Ovary (tissue), 9 donors: ENCODE measurements around the gene SPDYE2. TPM values are rescaled to one million over a fixed set of nuclear protein-coding genes. Genes with fewer than 3 reads are reported as not detected.
"Not testable (repeated sequence)": the region's sequence is repeated elsewhere in the genome, so short reads cannot be mapped to it uniquely, and the experiment has no call there.

Experiments used
- DNase-seq, 5 donors: peaks; one replicate each; pipeline ENCODE4 v3.0.0-alpha.2; 2019 to 2020
- H3K27ac ChIP-seq, 2 donors: fragments of 200-600 bp; one replicate each; pipeline versions ENCODE4 v1.5.1 to v1.8.0; 2019 to 2022
- H3K27me3 ChIP-seq: fragments of 200-600 bp; one replicate; pipeline ENCODE4 v1.8.0; 2022
- H3K36me3 ChIP-seq: fragments of 200-600 bp; sonication (generic); one replicate; pipeline ENCODE4 v1.5.1; 2019
- H3K4me1 ChIP-seq: one replicate; pipeline ENCODE4 v1.8.1; 2013; ENCODE audit warnings: mild to moderate bottlenecking, moderate library complexity; ENCODE audit not compliant: insufficient read depth
- H3K4me3 ChIP-seq: fragments of 200-600 bp; sonication (generic); one replicate; pipeline ENCODE4 v1.5.1; 2017
- H3K9me3 ChIP-seq, 2 donors: fragments of 200-600 bp in 1 of 2; sonication (generic) in 1 of 2; one replicate each; pipeline versions ENCODE4 v1.5.1 to v1.8.1; 2013 to 2019; ENCODE audit warnings: mild to moderate bottlenecking in 1 of 2, moderate library complexity in 1 of 2
- WGBS, 3 donors: extraction: QIAGEN DNeasy Blood & Tissue Kit in 1 of 3; methylation state at CpG; one replicate each; pipeline versions ENCODE4 v1.1.5 to v1.1.7; 2013 to 2017; 5-methylcytosine and 5-hydroxymethylcytosine counted together
- intact Hi-C, 4 donors: fragments of 100-400 bp; cut with DNase I; formaldehyde crosslinking; loops; one replicate each; pipeline versions ENCODE4 v1.11.0 to v1.15.1; 2022 to 2023
- polyA plus RNA-seq, 2 donors: library from polyadenylated mRNA; stranded (reverse); fragments of 200-250 nt in 1 of 2; fragments of 350-450 nt in 1 of 2; fragmentation: Illumina TruSeq in 1 of 2; extraction: RNeasy Lipid Tissue Mini Kit (QIAGEN cat#74804) in 1 of 2; gene quantifications; one replicate each; pipeline ENCODE4 v1.2.3, GENCODE V29; 2013 to 2014
- total RNA-seq, 7 donors: library from RNA; depleted of rRNA in 2 of 7; stranded (reverse); fragments of >200 nt in 2 of 7; fragmentation: NEBNext Ultra II Directional in 3 of 7; extraction: Animal tissue kit (Norgen Biotek cat#: 25700) in 3 of 7; gene quantifications; one replicate each; pipeline versions ENCODE4 v1.1.0 to v1.2.4, GENCODE V29; 2016 to 2023
- donor health status: DM: no; HTN: no; CAD: no; lungs with moderate emphysema.
- donor health status: DM: no; HTN: no; CAD: no.
- donor health status: Bipolar disorder and iron deficiency.
- donor health status: DM: yes; HTN: yes; CAD: no.
- donor health status: DM: no; HTN: no; CAD: no.
- donor health status: DM: yes; HTN: yes; CAD: no.

SPDYE2 gene
- total and polyA plus RNA-seq, 9 donors = 0.20 to 0.47 (median 0.43) TPM; not detected in 4

DNA sequence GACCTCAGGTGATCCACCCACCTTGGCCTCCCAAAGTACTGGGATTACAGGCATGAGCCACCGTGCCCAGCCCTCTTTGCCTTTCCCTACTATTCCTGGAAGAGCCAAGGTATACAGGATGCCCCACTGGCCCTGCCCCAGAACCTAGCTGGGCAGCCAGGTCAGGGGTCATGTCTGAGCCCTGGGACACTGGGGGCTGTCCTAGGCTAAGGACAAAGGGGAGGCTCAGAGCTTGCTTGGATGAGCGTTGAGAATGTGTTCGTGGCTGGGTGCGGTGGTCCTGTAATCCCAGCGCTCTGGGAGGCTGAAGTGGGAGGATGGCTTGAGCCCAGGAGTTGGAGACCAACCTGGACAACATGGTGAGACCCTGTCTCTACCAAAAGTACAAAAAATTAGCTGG, 27.5 kb downstream of the SPDYE2 start:
- H3K4me1 ChIP-seq, H3K27ac ChIP-seq, H3K36me3 ChIP-seq, H3K9me3 ChIP-seq, intact Hi-C loops, H3K27me3 ChIP-seq, H3K4me3 ChIP-seq: not testable (repeated sequence)
- peak in 1 of 5 donors; percentile 14 for DNase-seq
- 82 to 87% (median 83%) methylated on average over 4 to 5 of the region's 5 CpGs for WGBS, 3 donors

DNA sequence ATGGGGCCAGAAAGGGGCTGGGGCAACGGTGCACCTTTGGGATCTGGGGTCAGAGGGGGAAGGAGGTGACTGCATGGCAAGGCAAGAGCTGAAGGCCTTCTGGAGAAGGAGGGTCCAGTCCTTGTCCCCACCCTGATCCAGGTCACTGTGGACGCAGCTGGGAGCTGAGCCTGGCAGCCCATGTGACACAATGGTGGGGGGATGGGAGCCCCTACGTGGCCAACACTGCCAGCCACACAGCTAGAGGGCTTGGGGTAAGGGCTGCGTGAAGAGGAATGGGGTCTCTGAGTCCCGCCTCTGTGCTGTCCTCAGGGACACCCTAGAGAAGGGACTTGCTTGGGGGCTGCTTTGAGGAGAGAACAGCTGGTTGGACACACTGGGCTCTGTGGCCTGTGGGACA, 30.7 kb downstream of the SPDYE2 start:
- WGBS, 3 donors = no CpG with 5 or more reads among the region's 5 CpGs
- H3K27me3 ChIP-seq, H3K27ac ChIP-seq, H3K9me3 ChIP-seq, H3K36me3 ChIP-seq, H3K4me1 ChIP-seq, intact Hi-C loops, DNase-seq, H3K4me3 ChIP-seq: not testable (repeated sequence)

DNA sequence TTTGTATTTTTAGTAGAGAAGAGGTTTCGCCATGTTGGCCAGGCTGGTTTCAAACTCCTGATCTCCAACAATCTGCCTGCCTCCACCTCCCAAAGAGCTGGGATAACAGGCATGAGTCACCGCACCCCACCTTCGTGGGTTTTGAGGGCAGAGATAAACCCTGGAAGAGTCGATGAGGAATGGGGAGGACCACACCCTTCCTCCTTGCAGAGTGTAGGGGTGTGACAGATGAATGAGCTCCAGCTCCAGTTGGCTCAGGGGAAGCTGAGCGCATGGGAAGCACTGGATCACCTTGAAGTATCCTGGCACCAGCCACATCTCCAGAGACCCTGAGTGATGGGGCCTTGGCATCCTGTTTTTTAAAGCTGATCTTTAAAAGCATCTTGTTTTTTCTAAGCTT, 32.5 kb downstream of the SPDYE2 start:
- intact Hi-C loops, H3K27ac ChIP-seq, H3K4me1 ChIP-seq, H3K27me3 ChIP-seq, H3K36me3 ChIP-seq, H3K9me3 ChIP-seq, H3K4me3 ChIP-seq, DNase-seq: not testable (repeated sequence)
- no CpG with 5 or more reads among the region's 5 CpGs for WGBS, 3 donors

DNA sequence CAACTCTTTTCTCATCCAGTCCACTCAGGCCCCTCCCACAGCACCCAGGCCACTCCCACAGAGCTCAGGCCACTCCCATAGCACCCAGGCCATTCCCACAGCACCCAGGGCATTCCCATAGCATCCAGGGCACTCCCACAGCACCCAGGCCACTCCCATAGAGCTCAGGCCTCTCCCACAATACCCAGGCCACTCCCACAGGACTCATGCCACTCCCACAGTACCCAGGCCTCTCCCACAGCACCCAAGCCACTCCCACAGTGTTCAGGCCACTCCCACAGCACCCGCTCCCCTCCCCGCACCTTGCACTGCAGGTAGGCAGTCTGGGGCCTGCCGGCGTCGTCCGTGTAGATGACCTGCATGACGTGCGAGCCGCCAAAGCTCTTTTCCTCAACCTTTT, 38.8 kb downstream of the SPDYE2 start:
- H3K36me3 ChIP-seq, H3K4me3 ChIP-seq, H3K27ac ChIP-seq, H3K4me1 ChIP-seq, H3K9me3 ChIP-seq, DNase-seq, intact Hi-C loops, H3K27me3 ChIP-seq: not testable (repeated sequence)
- no CpG with 5 or more reads among the region's 9 CpGs for WGBS, 3 donors

DNA sequence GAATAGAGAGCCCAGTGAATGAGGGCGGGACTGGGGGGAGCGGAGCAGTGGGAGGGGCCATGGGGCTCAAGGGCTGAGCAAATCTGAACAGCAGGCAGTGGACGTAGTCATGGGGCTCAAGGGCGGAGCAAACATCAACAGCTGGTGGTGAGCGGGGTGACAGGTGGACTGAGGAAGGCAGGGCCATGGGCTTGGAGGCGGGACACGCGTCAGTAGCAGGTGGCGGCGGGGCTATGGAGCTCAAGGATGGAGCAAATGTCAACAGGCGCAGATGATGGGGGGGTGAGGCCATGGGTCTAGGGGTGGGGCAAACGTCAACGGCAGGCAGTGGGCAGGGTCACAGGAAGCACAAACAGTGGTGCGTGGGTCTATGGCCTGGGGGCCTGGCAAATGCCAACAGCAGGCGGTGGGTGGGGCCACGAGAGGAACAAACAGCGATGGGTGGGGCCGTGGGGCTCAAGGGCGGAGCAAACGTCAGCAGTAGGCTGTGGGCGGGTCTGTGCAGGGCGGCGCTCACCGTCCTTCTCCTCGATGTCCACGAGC, 41.5 kb downstream of the SPDYE2 start:
- H3K36me3 ChIP-seq, intact Hi-C loops, H3K27me3 ChIP-seq, H3K27ac ChIP-seq, H3K9me3 ChIP-seq, H3K4me3 ChIP-seq, H3K4me1 ChIP-seq: not testable (repeated sequence)
- 38 to 50% (median 48%) methylated on average over 4 to 9 of the region's 26 CpGs for WGBS, 3 donors
- DNase-seq = peak; percentile 22 to 57 (median 44)

DNA sequence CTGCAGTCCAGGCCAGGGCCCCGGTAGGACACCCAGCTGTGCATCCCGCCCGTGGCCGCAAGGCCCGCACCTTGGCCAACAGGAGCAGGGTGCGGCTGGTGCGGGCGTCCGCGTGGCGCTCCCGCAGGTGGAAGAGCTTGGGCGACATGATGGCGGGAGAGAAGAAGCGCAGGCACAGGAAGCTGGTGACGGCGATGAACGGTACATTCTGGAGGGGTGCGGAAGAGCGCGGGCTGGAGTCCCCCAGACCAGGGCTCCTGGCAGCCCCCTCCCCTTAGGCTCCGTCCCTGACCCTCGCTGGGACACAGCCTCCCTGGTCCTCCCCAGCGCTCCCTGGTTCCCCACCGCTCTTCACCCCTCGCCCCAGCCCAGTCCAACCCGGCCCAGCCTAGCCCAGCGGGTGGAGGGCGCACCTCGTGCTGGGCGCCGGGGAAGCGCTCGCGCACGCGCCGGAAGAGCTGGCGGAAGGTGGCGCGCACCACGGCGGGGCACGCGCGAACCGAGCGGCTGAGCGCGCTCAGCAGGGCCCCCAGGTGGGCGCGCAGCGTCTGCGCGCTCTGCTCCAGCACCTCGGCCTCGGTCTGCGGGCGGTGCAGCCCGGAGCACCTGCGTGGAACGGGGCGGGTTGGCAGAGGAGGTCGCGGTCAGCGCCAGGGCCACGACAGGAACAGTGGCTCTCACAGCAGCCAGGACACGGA, 42.8 kb downstream of the SPDYE2 start:
- H3K27ac ChIP-seq, DNase-seq, H3K27me3 ChIP-seq, H3K9me3 ChIP-seq, intact Hi-C loops, H3K4me1 ChIP-seq, H3K36me3 ChIP-seq, H3K4me3 ChIP-seq: not testable (repeated sequence)
- no CpG with 5 or more reads among the region's 68 CpGs for WGBS, 3 donors

DNA sequence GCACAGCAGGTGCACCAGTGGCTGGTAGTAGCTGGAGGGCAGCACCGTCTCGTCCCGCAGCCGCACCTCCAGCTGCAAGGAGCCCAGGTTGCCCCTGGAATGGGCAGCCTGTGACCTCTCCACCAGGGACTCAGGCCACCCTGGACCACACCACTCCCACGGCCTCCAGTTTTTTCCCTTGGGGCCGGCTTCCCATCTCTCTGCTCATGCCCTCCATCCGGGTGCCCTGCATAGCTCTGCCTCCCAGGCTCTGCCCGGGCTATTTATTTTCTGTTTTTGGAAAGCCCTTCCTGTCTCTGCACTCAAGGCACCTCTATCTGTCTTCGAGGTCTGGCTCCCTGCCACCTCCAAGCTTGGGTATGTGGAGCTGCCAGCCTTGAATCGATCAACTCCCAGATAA, 45.0 kb downstream of the SPDYE2 start:
- H3K27ac ChIP-seq, H3K36me3 ChIP-seq, H3K27me3 ChIP-seq, intact Hi-C loops, H3K4me3 ChIP-seq, H3K4me1 ChIP-seq, DNase-seq, H3K9me3 ChIP-seq: not testable (repeated sequence)
- 60 to 72% (median 69%) methylated on average over 1 to 5 of the region's 10 CpGs for WGBS, 3 donors

DNA sequence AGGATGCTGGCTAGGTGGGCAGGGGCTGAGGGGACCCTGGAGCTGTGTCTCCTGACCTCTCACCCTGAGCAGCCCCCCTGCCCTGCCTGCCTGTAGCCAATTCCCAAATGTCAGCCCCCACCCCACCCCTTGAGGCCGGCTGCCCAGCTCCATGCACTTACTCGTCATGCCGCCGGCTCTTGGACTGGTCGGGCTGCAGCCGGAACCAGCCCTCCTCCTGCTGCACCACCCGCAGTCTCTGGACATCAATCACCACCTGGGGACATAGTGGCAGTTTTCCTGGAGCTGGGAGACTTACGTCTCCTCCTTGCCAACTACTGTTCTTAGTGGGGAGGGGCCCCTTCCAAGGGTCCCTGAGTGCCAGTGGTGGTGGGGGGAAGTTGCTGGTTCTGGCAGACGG, 48.7 kb downstream of the SPDYE2 start:
- H3K36me3 ChIP-seq, intact Hi-C loops, H3K4me3 ChIP-seq, DNase-seq, H3K27me3 ChIP-seq, H3K4me1 ChIP-seq, H3K9me3 ChIP-seq, H3K27ac ChIP-seq: not testable (repeated sequence)
- no CpG with 5 or more reads among the region's 9 CpGs for WGBS, 3 donors

DNA sequence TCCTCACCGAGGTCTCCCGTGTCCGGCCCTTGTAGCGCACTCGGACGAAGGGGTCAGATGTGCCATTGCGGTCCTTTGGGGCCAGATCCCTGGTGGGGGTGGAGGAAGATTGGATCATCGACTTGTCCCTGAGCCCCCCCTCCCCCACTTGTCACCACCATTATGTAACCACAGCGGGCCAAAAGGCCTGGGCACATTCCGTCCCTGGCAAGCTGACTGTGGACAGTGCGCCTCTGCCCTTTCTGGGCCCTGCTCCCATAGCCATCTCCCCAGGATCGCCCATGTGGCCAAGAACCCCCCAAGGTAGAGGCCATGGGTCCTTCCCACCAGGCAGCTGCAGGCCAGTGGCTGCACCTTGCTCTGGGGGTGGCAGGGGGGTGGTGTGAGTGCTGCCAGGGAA, 51.3 kb downstream of the SPDYE2 start:
- H3K4me1 ChIP-seq, H3K9me3 ChIP-seq, DNase-seq, H3K4me3 ChIP-seq, H3K27ac ChIP-seq, H3K36me3 ChIP-seq, intact Hi-C loops, H3K27me3 ChIP-seq: not testable (repeated sequence)
- WGBS, 3 donors = no CpG with 5 or more reads among the region's 12 CpGs

DNA sequence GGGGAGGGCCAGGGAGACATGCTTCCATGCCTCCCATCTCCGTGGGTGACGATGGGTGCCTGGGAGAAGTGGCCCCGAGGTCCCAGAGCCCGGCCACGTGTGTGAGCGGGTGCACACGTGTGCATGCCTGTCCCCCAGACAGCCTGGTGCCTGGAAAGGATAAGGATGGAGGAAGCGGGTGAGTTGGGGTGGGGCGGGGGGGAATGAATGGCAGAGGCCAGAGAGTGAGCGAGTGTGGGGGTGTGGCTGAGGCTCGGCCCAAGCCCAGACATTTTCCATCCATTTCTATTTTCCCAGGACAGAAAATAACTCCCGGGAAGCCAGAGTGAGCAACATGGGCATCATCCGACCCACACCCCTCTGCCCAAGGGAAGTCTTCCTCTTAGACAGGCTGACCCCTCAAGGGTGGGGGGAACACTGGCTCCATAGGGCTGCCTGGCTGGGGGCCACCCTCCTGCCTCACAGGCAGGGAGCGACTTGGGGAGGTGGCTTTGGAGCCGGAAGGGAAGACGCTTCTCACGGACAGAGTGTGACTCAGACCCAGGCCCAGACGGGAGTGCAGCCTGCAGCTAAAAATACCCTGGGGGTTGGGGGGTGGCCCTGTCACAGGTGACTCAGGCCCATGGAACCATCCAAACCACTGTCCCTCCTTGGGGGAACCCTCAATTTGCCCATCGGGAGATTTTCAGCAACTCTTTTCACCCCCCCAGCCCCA, 53.6 kb downstream of the SPDYE2 start:
- H3K27me3 ChIP-seq, H3K36me3 ChIP-seq, H3K4me3 ChIP-seq, DNase-seq, H3K27ac ChIP-seq, H3K4me1 ChIP-seq, H3K9me3 ChIP-seq, intact Hi-C loops: not testable (repeated sequence)
- WGBS, 3 donors = 46% methylated on average over 5 of the region's 19 CpGs; no CpG with 5 or more reads in 2 of the 3 donors

DNA sequence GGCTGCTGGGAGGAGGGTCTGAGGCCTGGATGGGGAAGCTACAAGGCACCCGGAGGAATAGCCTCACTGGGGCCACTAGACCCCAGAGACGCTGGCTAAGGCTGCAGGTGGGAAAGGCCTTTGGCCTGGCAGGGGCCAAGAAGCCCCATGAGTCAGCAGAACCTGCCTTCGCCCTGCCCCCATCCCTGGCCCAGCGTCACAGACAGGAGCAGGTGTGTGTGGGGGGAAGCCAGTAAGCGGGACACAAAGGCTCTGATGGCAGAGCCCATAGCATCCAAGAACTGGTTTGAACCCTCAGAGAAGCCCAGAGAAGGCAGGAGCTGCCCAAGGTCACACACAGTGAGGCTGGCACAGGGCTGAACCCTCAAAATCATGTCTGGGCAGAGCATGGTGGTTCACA, 55.8 kb downstream of the SPDYE2 start:
- WGBS, 3 donors = no CpG with 5 or more reads among the region's 5 CpGs
- H3K36me3 ChIP-seq, DNase-seq, intact Hi-C loops, H3K4me1 ChIP-seq, H3K27me3 ChIP-seq, H3K4me3 ChIP-seq, H3K9me3 ChIP-seq, H3K27ac ChIP-seq: not testable (repeated sequence)

DNA sequence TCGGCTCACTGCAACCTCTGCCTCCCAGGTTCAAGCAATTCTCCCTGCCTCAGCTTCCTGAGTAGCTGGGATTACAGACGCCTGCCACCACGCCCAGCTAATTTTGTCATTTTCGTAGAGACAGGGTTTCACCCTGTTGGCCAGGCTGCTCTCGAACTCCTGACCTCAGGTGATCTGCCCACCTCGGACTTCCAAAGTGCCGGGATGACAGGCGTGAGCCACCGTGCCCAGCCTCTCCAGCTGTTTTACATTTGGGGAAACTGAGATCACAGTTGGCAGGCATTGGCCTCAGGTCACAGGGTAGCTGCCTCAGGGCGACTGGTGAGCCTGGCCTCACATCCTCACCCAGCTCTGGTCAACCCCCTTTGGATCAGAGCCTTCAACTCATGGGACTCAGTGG, 58.7 kb downstream of the SPDYE2 start:
- H3K27ac ChIP-seq, H3K9me3 ChIP-seq, H3K36me3 ChIP-seq, H3K4me3 ChIP-seq, H3K4me1 ChIP-seq, intact Hi-C loops, H3K27me3 ChIP-seq: not testable (repeated sequence)
- peak in 1 of 5 donors; percentile 25 for DNase-seq
- 80 to 87% methylated on average over 4 to 5 of the region's 10 CpGs; no CpG with 5 or more reads in 1 of the 3 donors for WGBS, 3 donors
